HFF-Myc (cell line): Measurements from ENCODE around the gene ALOX5.

Experiments
- DNase-seq: peaks from one replicate; pipeline ENCODE4 v3.0.0-alpha.2; 2011; ENCODE audit warnings: low read depth; ENCODE audit errors: extremely low read depth
- H3K4me3 ChIP-seq: replicated peaks from 2 replicates; pipeline ENCODE4 v1.5.1; 2011; ENCODE audit warnings: low read depth, mild to moderate bottlenecking, control low read depth, low read length
- TF ChIP-seq, protein P1 (sequence below): IDR thresholded peaks from 2 replicates; pipeline ENCODE4 v1.5.1; 2012; ENCODE audit warnings: mild to moderate bottlenecking, low read depth, low read length, control low read depth; ENCODE audit errors: missing control alignments

The ALOX5 gene

DNA sequence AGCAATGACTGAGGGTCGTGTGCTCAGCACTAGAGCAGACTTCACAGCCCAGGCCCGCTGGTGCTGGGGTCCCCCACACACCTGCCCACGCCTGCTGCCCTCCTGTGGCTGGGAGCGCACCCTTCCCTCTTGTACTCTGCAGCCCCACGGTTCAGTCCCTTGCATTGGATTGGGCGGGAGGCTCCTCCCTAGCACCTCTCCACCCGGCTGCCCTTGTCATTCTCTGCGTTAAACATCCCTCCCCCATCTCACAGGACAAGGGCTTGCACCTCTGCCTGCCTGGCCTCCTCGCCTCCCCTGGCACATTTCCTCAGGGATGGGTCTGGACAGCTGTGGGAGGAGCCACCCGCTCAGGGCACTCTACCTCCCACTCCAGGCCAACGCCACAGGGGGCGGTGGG, 68.6 kb downstream of the ALOX5 start:
- H3K4me3 ChIP-seq: no peak overlapping the region
- DNase-seq: no peak
- TF ChIP-seq, protein P1, sequence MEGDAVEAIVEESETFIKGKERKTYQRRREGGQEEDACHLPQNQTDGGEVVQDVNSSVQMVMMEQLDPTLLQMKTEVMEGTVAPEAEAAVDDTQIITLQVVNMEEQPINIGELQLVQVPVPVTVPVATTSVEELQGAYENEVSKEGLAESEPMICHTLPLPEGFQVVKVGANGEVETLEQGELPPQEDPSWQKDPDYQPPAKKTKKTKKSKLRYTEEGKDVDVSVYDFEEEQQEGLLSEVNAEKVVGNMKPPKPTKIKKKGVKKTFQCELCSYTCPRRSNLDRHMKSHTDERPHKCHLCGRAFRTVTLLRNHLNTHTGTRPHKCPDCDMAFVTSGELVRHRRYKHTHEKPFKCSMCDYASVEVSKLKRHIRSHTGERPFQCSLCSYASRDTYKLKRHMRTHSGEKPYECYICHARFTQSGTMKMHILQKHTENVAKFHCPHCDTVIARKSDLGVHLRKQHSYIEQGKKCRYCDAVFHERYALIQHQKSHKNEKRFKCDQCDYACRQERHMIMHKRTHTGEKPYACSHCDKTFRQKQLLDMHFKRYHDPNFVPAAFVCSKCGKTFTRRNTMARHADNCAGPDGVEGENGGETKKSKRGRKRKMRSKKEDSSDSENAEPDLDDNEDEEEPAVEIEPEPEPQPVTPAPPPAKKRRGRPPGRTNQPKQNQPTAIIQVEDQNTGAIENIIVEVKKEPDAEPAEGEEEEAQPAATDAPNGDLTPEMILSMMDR: no peak

DNA sequence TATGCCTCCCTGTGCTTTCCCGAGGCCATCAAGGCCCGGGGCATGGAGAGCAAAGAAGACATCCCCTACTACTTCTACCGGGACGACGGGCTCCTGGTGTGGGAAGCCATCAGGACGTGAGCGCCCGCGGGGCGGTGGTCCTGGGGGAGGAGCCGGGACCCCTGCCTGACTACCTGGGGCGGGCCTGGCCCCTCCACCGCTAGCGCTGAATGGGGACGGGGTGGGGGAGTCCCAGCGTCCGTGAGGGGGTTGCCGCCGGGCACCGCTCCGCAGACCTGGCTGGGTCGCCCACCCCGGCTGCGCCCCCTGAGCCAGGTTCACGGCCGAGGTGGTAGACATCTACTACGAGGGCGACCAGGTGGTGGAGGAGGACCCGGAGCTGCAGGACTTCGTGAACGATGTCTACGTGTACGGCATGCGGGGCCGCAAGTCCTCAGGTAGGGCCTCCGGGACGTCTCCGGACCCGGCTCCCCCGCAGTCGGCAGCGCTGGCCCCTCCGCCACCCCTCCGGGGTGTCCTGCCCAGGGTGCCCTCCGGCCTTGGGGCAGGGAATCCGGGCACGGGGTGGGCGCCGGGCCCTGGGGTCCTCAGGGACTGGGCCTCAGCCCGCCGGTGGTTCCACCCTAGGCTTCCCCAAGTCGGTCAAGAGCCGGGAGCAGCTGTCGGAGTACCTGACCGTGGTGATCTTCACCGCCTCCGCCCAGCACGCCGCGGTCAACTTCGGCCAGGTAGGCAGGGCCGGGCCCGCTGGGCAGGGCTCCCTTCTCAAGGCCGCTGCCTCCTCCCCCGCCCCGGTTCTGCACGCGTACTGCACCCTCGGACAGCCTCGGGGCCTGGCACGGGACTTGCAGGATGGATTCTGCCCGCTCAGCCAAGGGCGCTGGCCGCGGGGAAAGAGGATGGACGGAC, 69.3 kb downstream of the ALOX5 start:
- H3K4me3 ChIP-seq: no peak overlapping the region
- no peak for DNase-seq
- TF ChIP-seq, protein P1: no peak

DNA sequence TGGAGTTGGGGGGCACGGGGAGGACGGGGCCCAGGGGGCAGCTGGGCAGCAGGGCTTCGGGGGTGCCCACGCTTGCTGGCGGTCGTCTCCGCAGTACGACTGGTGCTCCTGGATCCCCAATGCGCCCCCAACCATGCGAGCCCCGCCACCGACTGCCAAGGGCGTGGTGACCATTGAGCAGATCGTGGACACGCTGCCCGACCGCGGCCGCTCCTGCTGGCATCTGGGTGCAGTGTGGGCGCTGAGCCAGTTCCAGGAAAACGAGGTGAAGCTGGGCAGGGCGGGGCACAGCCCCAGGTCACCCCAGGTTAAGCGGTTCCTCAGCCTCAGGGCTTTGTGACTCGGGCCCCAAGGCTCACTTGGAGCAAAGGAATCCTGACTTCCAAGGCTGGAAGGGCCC, 70.0 kb downstream of the ALOX5 start:
- H3K4me3 ChIP-seq: no peak overlapping the region
- TF ChIP-seq, protein P1: no peak
- DNase-seq: no peak

DNA sequence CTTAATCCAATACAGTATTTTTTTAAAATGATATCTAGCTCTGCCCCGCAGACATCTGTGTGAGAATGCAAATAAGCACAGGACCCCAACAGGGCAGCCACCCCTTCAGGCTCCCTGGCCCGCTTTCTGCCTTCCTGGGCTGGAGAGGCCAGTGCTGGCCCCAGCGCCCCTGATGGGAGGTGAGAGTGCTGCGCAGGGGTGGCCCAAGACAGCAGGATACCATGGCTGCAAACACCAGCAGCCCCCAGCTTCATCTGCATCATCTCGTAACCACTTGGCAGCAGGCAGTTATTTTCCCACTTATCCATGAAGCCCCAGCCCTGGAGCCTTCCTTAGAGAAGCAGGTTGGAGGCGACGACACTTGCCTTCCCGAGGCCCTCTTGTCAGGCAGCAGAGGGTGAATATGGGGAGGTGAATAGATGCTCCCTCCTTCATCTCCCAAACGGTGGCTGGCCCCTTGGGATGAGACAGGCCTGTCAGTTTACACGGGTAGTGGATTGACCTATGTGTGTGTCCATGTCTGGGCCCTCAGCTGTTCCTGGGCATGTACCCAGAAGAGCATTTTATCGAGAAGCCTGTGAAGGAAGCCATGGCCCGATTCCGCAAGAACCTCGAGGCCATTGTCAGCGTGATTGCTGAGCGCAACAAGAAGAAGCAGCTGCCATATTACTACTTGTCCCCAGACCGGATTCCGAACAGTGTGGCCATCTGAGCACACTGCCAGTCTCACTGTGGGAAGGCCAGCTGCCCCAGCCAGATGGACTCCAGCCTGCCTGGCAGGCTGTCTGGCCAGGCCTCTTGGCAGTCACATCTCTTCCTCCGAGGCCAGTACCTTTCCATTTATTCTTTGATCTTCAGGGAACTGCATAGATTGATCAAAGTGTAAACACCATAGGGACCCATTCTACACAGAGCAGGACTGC, 71.2 kb downstream of the ALOX5 start:
- DNase-seq: no peak
- TF ChIP-seq, protein P1: no peak
- H3K4me3 ChIP-seq: no peak overlapping the region

DNA sequence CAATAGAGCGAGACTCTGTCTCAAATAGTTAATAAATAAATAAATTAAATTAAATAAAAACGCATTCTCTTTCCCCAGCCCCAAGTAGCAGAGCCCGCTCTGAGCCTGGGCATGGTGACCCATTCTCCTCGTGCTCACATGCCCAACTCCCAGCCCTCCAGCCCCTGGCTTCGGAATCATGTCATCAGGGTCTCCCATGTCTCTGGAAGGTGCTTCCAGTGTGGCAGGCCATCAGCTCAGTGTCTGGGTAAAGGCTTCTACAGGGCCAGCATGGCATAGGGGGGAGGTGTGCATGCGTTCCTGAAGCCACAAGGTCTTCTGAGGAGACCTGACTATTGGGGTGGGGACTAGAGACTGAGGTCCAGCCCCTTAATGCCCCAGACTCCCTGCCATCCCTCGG, 72.8 kb downstream of the ALOX5 start:
- no peak overlapping the region for H3K4me3 ChIP-seq
- TF ChIP-seq, protein P1: no peak
- DNase-seq: no peak

DNA sequence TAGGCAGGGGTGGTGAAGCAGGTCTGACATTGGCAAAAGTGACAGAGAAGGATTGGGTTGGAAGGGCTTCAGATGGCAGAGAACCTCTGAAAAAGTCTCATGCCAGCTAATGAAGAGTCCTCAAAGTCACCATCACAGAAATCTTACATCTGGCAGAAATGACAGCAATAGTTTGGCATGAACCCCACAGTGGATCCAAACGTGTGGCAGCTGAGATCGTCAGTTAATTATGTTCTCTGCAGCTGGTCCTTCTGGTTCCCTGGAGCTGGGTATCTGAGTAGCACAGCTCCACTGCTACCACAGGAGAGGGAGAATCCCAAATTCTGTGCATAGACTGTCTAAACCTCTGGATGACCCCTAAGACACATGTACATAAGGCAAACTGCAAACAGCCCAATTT, 73.4 kb downstream of the ALOX5 start:
- DNase-seq: no peak
- TF ChIP-seq, protein P1: no peak
- H3K4me3 ChIP-seq: no peak overlapping the region
